Caki2 (cell line): Measurements from ENCODE around the gene ZMIZ1. TPM values are rescaled to one million over a fixed set of nuclear protein-coding genes. Genes with fewer than 3 reads are reported as not detected.

Experiments used
- DNase-seq: peaks from one replicate; pipeline ENCODE4 v3.0.0-alpha.2; 2015; ENCODE audit warnings: low read depth
- in situ Hi-C: cut with HindIII; loops from 2 replicates; pipeline ENCODE4 v1.10.0; 2016; ENCODE audit warnings: low sequenced_read_pairs, low pct_unique_long_range_greater_than_20kb, mixed read lengths
- total RNA-seq: library from RNA; depleted of rRNA; stranded (reverse); fragments of >200 nt; shearing (Covaris generic); gene quantifications from 2 replicates; pipeline ENCODE4 v1.2.3, GENCODE V29; 2014; ENCODE audit warnings: low replicate concordance

Gene ZMIZ1
- total RNA-seq, 1 experiment from 2014 or later, result 17.4 TPM

- in situ Hi-C loops, result no loop called here
- DNase-seq, result no peak
These were observed 9.6 kb upstream of the ZMIZ1 start for GRCh38 chr10:79058899-79059841.

- in situ Hi-C loops, result no loop called here
- DNase-seq, result no peak
These were observed 8.8 kb upstream of the ZMIZ1 start for GRCh38 chr10:79059859-79060379.

GRCh38 chr10:79060641-79061255, 8.0 kb upstream of the ZMIZ1 start:
- no peak for DNase-seq
- in situ Hi-C loops, result no loop called here

GRCh38 chr10:79061441-79062315, 7.1 kb upstream of the ZMIZ1 start:
- no peak for DNase-seq
- in situ Hi-C loops, result no loop called here

GRCh38 chr10:79063071-79063491, 5.7 kb upstream of the ZMIZ1 start:
- no peak for DNase-seq
- in situ Hi-C loops, result no loop called here

GRCh38 chr10:79063661-79064492, 4.9 kb upstream of the ZMIZ1 start:
- in situ Hi-C loops, result no loop called here
- no peak for DNase-seq

GRCh38 chr10:79065091-79065551, 3.6 kb upstream of the ZMIZ1 start:
- in situ Hi-C loops, result no loop called here
- DNase-seq, result no peak

- in situ Hi-C loops, result no loop called here
These were observed 2.9 kb upstream of the ZMIZ1 start for GRCh38 chr10:79065853-79066252.

GRCh38 chr10:79066411-79067240, 2.1 kb upstream of the ZMIZ1 start:
- in situ Hi-C loops, result no loop called here
- DNase-seq, result peak; percentile 54

More at GRCh38 chr10:79065853-79066252, 2.9 kb upstream of the ZMIZ1 start:
- no peak for DNase-seq

GRCh38 chr10:79067241-79068202, 1.2 kb upstream of the ZMIZ1 start:
- in situ Hi-C loops, result no loop called here
- DNase-seq, result peak; percentile 85

- in situ Hi-C loops, result no loop called here
- no peak for DNase-seq
These were observed 584 bp upstream of the ZMIZ1 start for GRCh38 chr10:79068203-79068561.

- in situ Hi-C loops, result no loop called here
- DNase-seq, result no peak
These were observed 737 bp downstream of the ZMIZ1 start for GRCh38 chr10:79069325-79070080.

GRCh38 chr10:79070081-79070605, 1.4 kb downstream of the ZMIZ1 start:
- peak; percentile 48 for DNase-seq
- in situ Hi-C loops, result no loop called here

- DNase-seq, result peak; percentile 85
- in situ Hi-C loops, result no loop called here
These were observed 2.0 kb downstream of the ZMIZ1 start for GRCh38 chr10:79070606-79071395.
